ENCODE data around the gene UTF1. TPM values are rescaled to one million over a fixed set of nuclear protein-coding genes. Genes with fewer than 3 reads are reported as not detected.
"Not testable (repeated sequence)": the region's sequence is repeated elsewhere in the genome, so short reads cannot be mapped to it uniquely, and the experiment has no call there.

The UTF1 gene
- total RNA-seq, 1 experiment from 2014 or later: not detected

DNA sequence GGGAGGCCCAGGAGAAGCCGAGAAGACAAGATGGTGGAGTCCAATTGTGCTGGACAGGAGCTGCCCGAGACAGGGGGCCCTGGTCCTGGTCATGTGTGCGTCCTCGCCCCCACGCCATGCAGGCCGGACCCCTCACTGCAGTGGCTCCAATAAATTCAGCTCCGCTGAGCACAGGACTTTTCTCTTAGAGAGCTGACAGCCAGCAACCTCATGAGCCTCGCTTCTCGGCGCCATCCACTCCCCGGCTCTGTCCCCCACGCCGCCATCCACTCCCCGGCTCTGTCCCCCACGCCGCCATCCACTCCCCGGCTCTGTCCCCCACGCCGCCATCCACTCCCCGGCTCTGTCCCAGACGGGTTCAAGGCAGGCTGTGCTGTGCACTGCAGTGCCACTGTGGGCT, 2.8 kb upstream of the UTF1 start:
- DNase-seq (ENCODE audit: low read depth): no peak

GRCh38 chr10:133229265-133230043, 563 bp upstream of the UTF1 start:
- no peak for DNase-seq (ENCODE audit: low read depth)

DNA sequence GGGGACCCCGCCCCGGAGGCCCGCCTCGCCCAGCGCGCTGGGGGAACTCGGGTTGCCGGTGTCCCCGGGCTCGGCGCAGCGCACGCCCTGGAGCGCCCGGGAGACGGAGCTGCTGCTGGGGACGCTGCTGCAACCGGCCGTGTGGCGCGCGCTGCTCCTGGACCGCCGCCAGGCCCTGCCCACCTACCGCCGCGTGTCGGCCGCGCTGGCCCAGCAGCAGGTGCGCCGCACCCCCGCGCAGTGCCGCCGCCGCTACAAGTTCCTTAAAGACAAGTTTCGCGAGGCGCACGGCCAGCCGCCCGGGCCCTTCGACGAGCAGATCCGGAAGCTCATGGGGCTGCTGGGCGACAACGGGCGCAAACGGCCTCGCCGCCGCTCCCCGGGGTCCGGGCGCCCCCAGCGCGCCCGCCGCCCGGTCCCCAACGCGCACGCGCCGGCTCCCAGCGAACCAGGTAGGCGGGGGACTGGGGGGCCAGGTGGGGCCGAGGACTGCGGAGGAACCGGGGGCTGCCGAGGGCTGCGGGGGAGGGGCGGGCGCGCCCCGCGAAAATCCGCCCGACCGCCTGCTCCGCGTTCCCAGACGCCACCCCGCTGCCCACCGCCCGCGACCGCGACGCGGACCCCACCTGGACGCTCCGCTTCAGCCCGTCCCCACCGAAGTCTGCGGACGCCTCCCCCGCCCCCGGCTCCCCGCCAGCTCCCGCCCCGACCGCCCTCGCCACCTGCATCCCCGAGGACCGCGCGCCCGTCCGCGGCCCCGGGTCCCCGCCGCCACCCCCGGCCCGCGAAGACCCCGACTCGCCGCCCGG, 574 bp downstream of the UTF1 start:
- no peak for DNase-seq (ENCODE audit: low read depth)

- DNase-seq (ENCODE audit: low read depth): no peak
These were observed 1.4 kb downstream of the UTF1 start for GRCh38 chr10:133231244-133231945.

- no peak for DNase-seq (ENCODE audit: low read depth)
These were observed 2.0 kb downstream of the UTF1 start for GRCh38 chr10:133231946-133232574.

- DNase-seq (ENCODE audit: low read depth): not testable (repeated sequence)
These were observed 4.8 kb downstream of the UTF1 start for GRCh38 chr10:133234796-133235195.

GRCh38 chr10:133235265-133235855, 5.3 kb downstream of the UTF1 start:
- DNase-seq (ENCODE audit: low read depth): no peak

GRCh38 chr10:133235932-133236331, 5.9 kb downstream of the UTF1 start:
- no peak for DNase-seq (ENCODE audit: low read depth)

DNA sequence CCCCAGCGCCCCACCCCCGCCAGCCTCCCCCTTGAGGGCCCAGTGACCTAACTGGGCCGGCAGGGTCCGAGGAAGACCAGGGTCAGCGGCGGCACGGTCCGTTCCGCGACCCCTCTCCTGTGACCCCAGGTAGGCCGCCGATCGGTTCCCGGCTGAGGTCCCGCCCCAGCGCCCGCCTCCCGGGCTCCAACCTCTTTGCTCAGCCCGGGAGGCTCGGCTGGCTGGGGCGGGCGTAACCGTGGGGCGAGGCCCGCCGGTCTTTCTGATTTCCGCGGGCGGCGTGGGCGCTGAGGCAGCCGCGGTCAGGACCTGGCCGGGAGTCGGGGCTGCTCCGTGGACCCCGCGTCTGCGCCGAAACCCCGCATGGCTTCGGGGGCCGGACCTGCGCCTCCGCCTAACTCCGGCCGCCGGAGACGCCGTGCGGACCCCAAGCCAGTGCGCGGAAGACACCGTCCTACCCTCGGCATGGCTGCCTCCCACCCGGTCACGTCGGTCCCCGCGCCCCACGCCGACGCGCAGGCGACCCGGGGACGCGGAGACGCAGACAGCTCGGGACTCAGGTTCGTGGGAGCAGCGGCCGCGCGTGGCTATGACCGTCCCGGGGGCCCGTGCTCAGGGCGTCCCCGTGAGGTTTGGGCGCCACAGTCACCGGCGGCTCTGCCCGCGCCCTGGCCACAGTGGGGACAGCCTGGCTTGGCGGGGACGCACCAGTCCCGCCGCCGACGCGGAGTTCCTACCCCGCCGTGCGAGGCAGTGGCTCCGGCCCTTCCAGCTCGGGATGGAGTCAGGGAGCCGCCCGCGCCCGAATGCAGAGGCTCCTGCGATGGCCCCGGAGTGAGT, 6.6 kb downstream of the UTF1 start:
- no peak for DNase-seq (ENCODE audit: low read depth)

- DNase-seq (ENCODE audit: low read depth): no peak
These were observed 7.2 kb downstream of the UTF1 start for GRCh38 chr10:133237241-133237587.

DNA sequence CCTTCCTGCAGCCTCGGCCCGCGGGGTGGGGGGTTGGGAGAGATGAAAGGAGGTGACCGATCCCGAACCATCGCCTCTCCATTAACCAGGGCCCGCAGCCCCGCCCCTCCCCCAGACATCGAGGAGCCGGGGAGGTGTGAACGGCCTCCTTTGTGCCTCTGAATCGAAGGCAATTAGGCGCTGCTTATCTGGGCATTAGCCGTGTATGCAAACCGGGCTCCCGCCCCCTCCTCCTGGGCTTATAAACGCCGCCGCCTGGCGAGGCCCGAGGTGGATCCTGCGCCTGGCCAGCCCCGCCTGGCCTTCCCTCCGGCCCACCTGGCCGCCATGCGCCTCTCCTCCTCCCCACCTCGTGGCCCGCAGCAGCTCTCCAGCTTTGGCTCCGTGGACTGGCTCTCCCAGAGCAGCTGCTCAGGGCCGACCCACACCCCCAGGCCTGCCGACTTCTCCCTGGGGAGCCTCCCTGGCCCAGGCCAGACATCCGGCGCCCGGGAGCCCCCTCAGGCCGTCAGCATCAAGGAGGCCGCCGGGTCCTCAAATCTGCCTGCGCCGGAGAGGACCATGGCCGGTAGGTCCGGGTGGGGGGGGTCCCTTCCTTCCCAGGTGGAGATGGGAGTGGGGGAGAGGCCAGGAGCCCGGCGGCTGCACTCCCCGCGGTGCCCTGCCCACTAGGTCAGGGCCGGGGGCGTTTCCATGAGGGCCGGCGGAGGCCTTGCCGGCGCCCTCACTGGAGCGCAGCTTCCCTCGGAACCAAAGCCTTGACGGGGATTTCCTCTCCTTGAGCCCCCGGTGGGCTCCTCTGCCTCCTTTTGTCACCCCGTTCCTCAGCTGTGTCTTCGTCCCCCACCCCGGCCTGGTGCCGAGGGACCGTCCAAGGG, 7.8 kb downstream of the UTF1 start, which contains the start of gene VENTX:
Gene VENTX (plus strand): TSS at position 268 of the 878 bp plus-strand sequence. CDS start 60 bp downstream, at position 328.
- no peak for DNase-seq (ENCODE audit: low read depth)

GRCh38 chr10:133238466-133238804, 8.4 kb downstream of the UTF1 start:
- DNase-seq (ENCODE audit: low read depth): no peak

DNA sequence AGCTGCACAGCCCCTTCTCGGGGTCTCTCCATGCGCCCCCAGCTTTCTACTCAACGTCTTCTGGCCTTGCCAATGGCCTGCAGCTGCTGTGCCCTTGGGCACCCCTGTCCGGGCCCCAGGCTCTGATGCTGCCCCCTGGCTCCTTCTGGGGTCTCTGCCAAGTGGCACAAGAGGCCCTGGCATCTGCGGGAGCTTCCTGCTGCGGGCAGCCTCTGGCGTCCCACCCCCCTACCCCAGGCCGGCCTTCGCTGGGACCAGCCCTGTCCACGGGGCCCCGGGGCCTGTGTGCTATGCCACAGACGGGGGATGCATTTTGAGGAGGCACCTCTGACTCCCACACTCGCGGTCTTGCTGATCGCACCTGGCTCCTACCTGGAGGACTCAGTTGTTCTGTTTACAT, 10.0 kb downstream of the UTF1 start:
- DNase-seq (ENCODE audit: low read depth): no peak

GRCh38 chr10:133241501-133242205, 11.6 kb downstream of the UTF1 start:
- no peak for DNase-seq (ENCODE audit: low read depth)

DNA sequence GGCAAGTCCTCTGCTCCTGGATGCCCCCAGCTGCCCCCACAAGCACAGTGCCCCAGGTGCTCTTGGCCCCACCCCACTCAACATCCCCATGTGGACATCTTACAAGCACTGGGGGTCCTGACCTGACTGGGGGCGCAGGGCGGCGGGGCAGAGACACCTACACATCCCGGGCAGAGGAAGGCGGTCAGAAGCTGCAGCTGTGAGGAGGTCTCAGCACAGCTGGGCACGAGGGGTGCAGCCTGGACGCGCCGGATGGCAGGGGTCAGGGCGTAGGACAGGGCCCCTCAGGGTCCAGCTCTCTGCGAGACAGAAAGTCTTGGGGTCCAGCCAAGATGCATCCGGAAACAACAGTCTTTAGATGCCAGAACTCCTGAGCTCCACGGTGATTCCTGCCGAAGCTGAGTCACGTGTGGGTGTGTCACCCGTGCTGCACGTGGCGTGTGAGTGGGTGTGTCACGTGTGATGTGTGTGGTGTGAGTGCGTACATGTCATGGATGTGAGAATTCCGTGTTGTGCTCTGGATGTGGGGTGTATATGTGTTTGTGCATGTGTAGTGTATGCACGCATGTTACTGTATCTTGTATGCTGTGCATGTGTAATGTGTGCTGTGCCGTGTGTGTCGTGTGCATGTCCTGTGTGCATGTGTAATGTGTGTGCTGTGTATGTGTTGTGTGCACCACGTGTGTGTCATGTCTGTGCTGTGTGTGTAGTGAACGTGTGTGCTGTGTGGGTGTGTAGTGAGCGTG, 12.8 kb downstream of the UTF1 start:
- DNase-seq (ENCODE audit: low read depth): peak; percentile 20

DNA sequence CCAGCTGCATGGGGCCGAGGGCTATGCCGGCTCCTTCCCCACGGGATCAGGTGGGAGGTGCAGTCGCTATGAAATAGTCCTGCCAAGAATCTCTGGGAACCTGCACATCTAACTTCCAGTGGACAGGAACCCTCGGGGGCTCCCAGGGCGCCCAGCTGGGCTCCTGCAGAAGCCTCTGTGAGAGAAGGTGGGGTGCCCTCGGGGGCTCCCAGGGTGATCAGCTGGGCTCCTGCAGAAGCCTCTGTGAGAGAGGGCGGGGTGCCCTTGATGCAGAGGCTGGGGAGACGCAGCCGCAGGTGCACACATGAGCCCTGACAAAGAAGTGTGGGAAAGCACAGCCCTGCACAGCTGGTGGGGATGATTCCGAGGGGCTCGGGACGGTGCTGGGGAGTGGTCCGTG, 13.6 kb downstream of the UTF1 start:
- DNase-seq (ENCODE audit: low read depth): no peak

- DNase-seq (ENCODE audit: low read depth): peak; percentile 42
These were observed 15.6 kb downstream of the UTF1 start for GRCh38 chr10:133245439-133246235.

DNA sequence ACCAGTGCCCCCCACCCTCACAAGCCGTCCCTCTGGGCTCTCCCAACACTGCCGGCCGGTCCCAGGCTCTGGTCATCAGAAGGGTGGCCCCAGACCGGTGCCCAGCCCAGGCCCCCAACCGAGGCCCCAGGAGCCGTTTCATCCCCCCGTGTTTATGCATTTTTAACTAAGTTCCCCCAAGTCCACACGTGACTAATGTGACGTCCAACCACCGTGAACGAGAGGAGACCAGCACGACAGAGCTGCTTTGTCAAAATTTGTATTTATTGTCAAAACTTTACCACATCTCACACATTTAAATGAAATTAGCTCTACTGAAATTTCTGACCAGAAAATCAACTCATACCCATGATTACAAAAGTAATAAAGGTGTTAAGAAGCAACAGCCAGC, 16.2 kb downstream of the UTF1 start:
- no peak for DNase-seq (ENCODE audit: low read depth)
